TTC549 (cell line): ENCODE results near the gene MARCHF9.

ENCODE experiments used
- FAIRE-seq: peaks from 2 replicates; lab custom pipeline; 2012; peaks lifted over from hg19 to GRCh38; lab: Jason Lieb, UNC

Gene MARCHF9

GRCh38 chr12:57724003-57724935 lies 30.6 kb upstream of the MARCHF9 start:
- FAIRE-seq: no peak

GRCh38 chr12:57724936-57725740 lies 29.8 kb upstream of the MARCHF9 start:
- no peak for FAIRE-seq

- FAIRE-seq: no peak
Observed at GRCh38 chr12:57725851-57726150, 29.1 kb upstream of the MARCHF9 start.

DNA sequence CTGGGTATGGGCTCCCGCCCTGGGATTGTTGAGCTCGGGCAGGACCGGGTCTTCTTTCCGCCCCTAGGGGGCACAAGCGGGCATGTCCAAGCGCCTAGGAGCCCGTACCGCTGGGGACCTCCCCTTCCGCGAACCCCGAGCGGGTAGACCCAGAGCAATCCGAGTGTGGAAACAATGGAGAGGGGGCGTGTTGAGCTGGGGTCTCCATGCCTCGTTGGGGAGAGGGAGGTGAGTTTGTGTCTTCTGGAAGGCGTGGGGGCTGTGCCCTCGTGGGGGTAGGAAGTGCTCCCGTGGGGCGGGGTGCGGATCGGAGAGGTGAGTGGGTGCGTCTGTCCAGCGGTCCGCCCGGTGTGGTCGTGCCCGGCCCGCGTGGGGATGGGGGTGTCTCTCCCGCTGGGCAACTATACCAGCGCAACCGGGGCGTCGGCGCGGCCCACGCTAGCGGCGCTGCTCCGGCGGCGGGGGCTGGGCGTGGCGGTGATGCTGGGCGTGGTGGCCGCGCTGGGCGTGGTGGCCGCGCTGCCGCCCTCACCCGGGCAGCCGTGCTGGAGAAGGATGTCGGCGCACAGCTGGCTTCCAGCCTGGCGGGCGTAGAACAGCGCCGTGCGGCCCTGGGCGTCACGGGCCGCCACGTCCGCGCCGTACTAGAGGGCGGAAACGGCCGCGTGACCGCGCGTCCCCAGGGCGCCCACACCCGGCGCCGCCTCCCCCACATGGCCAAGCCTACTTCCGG lies 28.6 kb upstream of the MARCHF9 start:
- no peak for FAIRE-seq

DNA sequence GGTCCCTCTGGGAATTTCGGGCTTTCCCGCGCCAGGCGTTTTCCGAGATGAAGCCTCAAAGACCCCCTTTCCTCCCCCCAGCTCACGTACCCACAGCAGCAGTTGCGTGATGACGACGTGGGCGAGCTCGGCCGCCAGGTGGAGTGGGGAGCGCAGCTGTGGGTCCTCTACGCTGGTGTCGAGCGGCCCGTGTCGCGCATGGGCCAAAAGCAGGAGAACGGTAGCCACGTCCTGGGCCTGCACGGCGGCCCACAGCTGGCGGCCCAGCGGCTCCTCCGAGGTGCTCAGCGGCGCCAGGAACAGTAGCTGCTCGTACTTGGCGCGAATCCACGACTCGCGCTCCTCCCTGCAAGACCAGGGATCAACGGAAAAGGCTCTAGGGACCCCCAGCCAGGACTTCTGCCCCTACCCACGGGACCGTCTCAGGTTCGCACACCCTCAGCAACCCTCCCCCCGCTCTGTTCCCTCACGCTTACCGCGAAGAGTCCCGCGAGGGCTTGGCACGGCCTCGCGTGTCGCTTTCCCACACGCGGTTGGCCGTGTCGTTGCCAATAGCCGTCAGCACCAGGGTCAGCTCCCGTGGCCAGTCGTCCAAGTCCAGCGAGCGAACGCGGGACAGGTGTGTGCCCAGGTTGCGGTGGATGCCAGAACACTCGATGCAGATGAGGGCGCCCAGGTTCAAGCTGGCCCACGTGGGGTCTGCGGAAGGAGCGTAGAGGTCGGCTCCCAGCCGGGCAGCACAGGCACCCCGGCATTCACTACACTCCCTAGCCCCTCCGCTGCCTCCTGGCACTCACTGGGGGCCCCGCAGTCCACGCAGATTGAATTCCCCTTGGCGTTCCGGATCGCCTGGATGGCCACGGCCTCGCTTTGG lies 27.8 kb upstream of the MARCHF9 start:
- FAIRE-seq: no peak

- no peak for FAIRE-seq
Observed at GRCh38 chr12:57727758-57728395, 27.0 kb upstream of the MARCHF9 start.

GRCh38 chr12:57729321-57729844 lies 25.5 kb upstream of the MARCHF9 start:
- FAIRE-seq: no peak

GRCh38 chr12:57730336-57731067 lies 24.4 kb upstream of the MARCHF9 start:
- no peak for FAIRE-seq

DNA sequence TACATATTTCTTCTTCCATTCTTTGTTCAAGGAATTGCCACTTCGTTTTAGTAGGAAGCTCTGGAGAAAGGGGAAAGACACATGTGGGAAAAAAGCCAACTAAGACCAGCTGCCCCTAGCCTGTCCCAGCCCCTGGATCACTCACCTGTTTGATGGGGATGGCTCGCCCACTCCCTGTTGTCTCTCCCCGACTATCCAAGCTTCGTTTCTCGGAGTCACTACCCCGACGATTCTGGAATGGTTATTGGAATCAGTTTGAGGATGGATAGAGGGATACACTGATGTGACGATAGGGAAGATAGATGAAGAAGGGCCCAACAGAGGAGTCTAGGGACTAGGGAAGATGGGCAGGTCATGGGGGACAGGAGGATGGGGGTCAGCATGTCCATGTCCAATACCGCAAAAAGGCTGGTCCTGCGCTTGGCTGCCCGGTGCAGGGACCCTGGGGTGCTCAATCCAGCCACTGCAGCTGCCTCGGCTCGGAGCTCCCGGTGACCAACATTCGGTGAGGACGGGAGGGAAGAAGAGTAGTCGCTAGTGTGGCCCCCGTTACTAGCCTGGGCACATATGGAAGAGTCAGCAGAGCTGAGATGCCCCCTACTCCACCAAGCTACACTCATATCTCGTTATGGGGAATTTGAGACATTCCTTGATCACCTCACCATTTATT lies 23.4 kb upstream of the MARCHF9 start:
- FAIRE-seq: no peak

DNA sequence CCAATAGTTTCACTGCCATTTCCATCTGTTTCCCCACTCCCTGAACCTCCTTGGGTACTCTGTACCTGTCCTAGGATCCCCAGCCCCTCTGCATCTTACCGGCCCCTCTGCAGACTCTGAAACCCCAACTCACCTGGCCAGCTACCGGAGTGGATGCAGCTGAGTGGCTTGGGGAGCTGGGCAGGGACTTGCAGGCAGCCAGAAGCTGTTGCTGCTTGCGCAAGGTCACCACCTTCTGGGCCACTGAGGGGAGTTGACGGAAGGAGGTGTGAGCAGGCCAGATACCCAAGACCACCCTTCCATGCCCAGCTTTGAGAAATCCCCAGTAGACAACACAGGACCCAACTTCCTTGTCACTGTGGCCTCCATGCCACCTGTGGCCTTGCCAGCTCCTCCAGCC lies 22.6 kb upstream of the MARCHF9 start:
- no peak for FAIRE-seq

DNA sequence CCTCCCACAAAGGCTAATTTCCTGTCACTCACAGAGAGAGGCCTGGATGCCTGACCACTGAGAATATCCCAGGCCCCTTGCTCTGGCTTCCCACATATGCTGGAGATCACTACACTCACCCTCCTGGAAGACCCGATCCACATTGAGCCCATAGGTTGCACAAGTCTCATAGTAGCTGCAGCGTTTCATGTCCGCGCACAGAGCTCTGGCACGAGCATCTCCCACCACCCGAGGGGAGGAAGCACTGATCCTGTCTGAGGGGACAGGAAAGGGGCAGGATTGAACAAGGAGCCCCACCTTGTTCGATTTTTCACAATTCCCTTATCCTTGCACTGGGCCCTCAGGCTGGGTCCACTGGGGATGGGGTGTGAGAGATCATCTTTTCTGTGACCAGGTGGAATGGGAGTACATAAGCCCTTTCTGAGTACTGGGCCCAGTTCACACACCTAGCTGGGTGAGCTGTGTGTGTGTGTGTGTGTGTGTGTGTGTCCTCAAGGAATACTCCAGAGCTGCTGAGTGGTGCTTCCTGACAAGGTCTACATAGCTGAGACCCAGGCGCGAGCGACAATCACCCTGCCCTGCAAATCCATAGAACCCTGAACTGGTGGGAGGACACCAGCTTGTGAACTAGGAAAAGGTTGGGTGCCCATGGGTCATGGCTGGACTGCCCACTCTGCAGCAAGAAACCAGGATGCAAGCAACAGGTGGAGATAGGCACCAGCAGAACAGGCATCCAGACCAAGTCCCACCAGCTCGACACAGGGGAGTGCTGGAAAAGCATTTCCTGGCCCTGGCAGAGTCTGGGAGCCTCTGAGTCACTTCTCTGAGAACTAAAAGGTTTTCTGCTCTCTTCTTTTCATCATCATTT lies 21.9 kb upstream of the MARCHF9 start:
- no peak for FAIRE-seq

GRCh38 chr12:57733928-57734327 lies 21.0 kb upstream of the MARCHF9 start:
- no peak for FAIRE-seq

GRCh38 chr12:57734591-57734990 lies 20.3 kb upstream of the MARCHF9 start:
- FAIRE-seq: no peak

- no peak for FAIRE-seq
Observed at GRCh38 chr12:57735198-57735855, 19.6 kb upstream of the MARCHF9 start.

DNA sequence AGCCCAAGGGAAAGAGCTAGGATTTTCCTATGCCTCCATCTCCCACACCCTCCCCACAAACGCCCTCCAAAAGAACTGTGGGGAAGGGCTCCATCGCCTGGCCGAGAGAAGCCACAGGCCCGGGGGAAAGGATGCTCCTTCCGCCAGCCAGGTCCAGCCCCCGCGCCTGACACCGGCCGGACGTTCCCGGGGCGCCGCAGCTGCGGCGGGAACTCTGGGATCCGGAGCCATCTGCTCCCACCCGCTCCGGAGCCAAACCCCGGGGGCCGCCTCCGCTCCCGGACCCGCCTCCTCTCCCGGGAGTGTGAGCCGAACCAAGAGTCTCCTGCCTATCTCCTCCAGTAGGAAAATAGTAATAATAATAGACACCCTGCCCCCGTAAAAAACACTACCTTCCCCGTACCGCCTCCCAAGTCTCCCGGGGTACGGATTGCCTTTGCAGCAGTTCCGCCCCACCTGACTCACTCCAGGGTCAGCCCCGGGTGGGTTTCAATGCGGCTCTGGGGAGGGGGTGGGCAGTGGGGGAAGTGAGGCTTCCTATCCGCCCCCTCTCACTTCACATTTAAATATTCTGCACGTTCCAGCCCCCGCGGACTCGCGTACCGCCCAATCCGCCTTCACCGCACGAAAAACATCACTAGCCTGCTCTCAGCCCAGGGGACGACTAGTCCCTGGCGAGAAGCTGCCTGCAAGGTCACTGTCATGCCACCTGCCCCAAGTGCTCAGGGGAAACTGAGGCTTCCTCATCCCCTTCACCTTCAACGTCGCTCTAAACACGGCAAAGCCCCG lies 18.8 kb upstream of the MARCHF9 start:
- no peak for FAIRE-seq

- no peak for FAIRE-seq
Observed at GRCh38 chr12:57736741-57737466, 18.0 kb upstream of the MARCHF9 start.
